ENCODE measurements around the gene TOP2A.

TOP2A gene

DNA sequence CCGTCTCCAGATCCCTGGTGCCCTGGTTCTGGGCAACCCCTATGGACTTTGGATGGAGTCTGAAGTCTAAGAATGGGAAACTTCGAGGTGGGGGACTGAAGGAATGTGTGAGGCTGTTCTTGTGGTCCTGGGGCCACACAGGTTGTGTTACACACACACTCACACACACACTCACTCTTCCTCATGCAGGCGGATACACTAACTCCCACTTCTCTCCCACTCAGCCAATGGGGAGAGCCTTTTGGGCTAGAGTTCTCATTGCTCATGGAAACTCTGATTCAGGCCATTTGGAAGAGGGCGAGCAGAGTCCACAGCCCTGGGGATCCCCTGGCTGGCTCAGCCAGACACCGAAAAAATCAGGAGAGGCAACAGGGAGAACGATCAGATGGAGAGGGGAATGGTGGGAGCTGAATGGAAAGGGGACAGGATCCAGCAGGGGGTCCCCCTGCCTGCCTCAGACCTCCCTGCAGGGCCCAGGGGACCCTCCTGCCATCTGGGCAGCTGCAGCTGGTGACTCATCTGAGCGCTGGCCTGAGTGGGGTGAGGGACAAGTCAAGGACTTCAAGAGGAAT lies 34.6 kb upstream of the TOP2A start:
- no peak for DNase-seq

DNA sequence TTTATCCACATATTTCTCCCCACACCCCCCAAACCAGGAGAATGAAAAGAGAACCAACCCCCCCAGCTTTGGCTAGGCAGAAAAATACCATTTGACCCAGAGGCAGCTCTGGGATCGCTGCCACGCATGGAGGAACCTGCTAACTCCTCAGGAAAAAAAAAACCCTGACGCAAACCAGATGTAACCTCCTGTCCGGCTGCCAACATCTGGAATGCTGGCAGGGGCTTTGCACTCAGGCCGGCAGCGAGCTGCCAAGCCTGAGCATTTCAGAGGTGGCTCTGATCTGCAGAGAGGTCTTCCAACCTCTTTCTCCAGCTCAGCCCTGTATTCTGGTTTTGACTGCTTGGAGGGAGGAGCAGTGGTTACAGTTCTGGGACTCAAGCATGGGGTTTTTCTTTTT lies 33.7 kb upstream of the TOP2A start:
- DNase-seq: no peak

GRCh38 chr17:40450175-40450574 lies 32.5 kb upstream of the TOP2A start:
- DNase-seq: peak in 3 of 6 experiments; percentile 7 to 12 (median 10)

DNA sequence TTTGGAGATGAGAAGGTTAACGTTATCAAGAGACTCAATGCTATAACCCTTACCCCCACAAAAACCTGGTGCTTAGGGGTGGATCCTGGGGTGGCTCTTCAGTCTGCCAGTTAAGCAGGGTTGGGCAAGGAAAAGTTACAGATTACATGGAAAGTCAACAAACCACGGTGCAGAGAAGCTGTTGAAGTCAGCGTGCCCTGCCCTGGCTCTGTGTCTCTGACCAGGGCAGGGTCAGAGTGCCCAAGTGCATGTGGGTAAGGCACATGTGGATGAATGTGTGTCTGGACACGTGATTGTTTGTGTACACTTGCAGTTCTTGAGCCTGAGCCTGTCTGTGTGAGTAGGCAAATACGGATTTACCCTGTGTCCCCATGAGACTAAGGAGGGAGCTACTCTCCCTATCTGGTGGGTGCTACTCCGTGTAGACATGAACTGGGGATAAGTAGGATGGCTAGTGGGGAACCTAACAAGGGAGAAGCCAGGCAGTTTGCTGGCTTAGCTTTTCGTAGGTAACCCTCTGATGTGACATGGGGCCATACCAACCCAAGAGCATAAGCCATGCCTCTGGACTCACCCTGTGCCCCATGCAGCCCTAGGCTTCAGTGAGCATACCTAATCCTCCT lies 31.1 kb upstream of the TOP2A start:
- no peak for DNase-seq

DNA sequence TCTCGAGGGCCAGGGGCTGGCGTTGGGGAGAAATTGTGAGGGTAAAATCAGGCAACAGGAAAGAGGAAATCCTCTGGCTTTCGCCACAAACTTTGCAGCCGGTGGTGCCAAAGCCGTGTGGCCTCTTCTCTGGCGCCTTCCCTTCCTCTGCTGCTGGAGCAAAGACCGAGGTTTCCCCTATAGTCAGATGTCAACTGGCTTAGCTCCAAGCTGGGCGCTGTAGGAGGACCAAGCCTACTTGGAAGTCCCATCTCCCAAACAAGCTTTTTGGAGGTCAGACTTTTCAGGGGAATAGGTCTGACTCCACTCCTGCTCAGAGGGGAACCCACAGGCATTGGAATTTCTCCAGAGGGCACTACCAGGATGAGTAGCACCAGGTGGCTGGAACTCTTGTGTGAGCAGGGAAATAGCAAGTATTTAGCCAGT lies 30.5 kb upstream of the TOP2A start:
- DNase-seq: no peak

GRCh38 chr17:40447806-40448205 lies 30.1 kb upstream of the TOP2A start:
- no peak for DNase-seq

DNA sequence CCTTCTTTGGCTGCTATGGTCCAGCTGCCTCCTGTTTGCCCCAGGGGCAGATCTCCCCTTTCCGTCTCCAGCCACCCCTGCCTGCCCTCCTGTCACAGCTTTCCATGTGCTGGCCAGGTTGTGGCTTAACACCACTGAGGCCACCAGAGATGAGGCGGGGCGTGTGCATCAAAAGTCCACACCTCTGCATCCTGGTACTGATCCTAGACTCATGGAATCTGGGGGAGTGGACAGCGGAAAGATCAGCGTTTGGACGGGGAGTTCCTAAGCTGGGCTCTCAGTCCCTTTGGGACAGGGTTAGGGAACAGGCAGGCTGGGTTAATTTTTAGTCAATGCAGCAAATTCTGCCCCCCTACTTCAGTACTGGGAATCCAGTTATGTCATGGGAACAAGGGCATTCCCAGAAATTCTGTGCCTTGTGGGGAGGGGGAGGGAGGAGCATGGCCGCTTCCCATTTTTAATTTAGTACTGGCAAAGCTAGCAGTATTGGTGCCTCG lies 29.5 kb upstream of the TOP2A start:
- DNase-seq: no peak

GRCh38 chr17:40445751-40446468 lies 28.2 kb upstream of the TOP2A start:
- no peak for DNase-seq

- peak in 1 of 6 experiments; percentile 46 for DNase-seq
Observed at GRCh38 chr17:40443988-40444899, 26.5 kb upstream of the TOP2A start.

- peak; percentile 20 to 67 (median 40) for DNase-seq
Observed at GRCh38 chr17:40443196-40443987, 25.7 kb upstream of the TOP2A start, which contains the start of gene IGFBP4. Gene IGFBP4, plus strand, starts transcription at chr17:40443450. Its CDS starts 286 bp downstream, at chr17:40443736.

DNA sequence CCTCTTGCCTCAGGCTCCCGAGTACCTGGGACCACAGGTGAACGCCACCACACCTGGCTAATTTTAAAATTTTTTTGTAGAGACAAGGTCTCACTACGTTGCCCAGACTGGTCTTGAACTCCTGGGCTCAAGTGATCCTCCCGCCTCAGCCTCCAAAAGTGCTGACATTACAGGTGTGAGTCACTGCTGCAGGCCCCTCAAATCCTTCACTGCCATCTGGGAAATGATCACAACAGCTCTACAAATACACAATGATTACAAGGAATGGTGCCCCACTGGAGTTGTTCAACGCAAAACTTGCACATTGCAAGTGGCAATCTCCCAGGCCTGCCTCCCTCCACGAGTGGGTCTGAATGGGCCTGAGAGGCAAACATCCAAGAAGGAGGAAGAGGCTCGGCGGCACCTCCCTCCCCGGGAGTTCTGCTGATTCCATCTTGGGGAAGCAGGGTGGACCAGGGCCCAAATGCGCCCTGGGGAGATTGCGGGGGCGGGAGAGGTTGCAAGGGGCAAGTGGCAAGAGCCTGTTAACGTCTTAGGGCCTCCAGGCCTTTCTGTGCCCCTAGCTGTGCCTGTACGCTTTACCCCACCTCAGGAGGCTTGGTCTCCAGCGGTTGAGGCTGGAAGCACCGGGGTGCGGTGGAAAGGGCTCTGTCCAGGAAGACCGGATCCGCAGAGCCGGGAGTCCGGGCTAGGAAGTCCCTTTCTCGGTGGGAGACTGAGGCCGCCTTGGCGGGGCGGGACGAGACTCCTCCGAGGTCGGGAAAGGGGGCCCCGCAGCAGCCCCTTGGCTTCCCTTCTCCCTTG lies 24.9 kb upstream of the TOP2A start:
- DNase-seq: no peak

GRCh38 chr17:40440166-40440565 lies 22.5 kb upstream of the TOP2A start:
- no peak for DNase-seq

DNA sequence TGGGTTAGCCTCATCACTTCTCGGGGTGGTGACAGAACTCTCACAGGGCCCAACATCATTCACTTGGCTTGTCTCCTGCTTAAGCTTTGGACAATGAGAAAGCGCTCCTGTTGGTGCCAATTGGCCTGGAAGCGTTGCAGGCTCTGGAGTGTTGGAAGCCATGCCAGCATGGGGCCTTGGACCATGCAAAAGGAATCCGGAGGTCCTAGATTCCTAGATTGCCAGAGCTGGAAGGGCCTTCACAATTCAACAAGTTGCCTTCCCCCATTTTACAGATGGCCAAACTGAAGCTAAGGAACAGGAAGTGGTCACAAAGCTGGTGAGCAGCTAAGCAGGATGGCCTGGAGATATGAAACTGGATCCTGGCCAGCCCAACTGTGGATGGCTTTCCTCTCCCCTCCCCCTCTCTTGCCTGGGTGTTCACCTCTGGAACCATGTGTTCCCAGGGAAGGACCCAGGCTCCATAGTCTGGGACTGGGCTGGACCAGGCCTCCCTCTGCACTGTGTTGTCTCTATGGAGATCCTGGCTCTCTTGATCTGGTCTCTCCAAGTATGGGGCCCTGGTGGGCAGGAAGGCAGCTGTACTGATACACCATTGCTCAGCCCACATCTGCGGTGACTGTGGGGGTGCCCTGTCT lies 19.5 kb upstream of the TOP2A start:
- DNase-seq: no peak

GRCh38 chr17:40436636-40437035 lies 18.9 kb upstream of the TOP2A start:
- no peak for DNase-seq

DNA sequence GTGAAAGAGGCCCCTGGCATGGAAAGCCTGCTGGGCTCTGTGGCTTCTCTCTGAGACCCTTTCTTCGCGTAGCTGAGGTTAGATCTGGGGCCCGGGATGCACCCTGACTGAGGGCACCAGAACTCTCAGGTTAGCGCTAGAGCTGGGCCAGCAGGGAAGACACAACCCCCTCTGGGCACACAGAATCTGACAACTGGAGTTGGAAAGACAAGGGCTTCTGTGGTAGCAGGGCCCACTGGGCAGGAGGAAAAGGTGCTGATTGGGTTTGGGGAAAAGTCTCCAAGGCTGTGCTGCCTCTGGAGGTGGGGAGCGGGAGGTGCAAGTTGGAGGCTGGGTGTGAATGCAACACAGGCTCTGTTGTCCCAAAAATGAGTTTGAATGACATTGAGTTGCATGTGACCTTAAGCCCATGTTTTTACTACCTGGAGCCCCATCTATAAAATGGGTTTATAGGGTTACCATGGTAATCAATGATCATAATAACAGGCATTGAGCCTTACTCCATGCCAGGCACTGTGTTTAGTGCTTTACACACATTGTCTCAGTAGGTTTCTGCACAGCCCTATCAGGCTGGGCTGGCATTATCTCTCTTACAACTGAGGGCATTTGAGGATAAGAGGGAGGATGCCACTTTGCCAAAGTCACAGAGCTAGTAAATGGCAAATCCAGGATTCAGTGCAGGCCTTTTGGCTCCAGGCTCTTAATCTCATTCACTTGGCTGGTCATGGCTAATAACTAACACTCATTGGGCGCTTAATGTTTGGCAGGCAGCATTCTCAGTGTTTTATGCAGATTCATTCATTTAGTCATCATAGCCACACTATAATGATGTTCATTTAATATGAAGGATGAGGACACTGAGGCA lies 16.1 kb upstream of the TOP2A start:
- peak in 1 of 6 experiments; percentile 19 for DNase-seq

DNA sequence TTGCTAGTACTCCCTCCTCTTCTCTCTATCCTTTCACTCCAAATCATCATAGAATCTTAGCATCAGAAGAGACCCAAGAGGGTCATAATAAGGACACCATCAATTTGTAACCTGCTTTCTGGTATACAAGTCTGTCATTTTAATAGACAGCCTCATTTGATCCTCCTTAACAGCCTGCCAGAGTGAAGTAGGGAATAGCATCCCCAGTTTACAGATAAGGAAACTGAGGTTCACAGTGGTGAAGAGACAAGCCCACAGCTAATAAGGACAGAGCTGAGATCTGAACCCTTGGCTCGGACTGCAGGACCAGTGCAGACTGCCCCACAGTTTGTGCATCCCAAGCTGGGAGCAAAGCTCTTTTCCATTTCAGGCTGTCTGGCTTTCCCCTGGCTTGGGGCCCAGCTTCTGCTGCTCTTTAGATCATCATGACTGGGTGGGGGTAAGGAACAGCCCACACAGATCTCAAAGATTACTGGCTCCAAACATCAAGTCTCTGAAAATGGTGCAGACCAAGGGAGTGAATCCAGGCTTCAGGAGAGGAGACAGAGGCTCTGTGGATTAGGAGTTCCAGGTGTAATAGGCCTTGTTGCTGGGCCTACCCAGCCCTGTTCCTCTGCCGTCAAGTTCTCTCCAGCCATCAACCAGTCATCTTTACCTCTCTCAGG lies 15.3 kb upstream of the TOP2A start:
- no peak for DNase-seq

GRCh38 chr17:40431231-40431602 lies 13.5 kb upstream of the TOP2A start:
- DNase-seq: no peak

DNA sequence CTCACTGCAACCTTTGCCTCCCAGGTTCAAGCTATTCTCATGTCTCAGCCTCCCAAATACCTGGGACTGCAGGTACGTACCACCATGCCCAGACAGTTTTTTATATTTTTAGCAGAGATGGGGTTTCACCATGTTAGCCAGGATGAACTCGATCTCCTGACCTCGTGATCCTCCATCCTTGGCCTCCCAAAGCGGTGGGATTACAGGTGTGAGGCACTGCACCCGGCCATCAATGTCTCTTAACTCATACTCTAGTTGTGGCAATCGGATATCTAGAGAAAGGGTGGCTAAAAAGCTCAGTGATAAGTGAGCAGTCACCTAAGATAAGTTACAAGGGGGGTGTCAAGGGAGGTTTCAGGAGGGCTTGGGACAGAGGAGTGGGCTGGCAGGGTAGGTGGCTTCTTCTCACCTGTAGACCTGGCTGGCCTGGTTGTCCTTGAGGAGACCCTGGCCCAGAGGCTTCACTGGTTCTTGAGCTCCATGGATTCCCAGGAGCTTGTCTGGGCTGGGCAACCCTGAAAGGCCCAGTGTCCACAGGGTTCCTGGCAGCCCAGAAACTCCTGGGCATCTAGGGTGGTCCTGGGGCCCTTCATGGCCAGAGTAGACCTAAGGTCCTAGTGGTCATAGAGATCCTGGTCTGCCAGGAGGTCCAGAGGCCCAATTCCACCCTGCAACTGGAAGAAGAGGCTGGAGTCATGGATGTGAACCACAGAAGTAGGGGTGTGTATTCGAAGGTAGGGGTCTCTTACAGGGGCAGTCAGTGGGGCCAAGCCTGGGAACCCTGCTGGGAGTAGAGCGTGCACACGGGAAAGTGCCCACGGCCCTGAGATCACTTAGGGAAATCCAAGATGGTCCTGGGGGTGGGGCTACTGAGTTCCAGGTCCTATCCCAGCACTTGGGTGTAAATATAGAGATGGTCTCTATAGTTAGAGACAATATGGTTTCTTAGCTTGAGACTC lies 12.9 kb upstream of the TOP2A start:
- DNase-seq: no peak

Data from stimulated activated naive CD4-positive, alpha-beta T cell (primary cell).